H1 (cell line): ENCODE measurements around the gene ARHGAP25. TPM values are rescaled to one million over a fixed set of nuclear protein-coding genes. Genes with fewer than 3 reads are reported as not detected.

Source experiments
- CTCF ChIA-PET: fragments of 300-600 bp; sonication (Branson Sonifier 250); formaldehyde crosslinking; loops from one replicate; lab custom pipeline; 2021; ENCODE audit not compliant: partially characterized antibody; lab: Charles Lee
- POLR2A ChIA-PET: fragments of 300-600 bp; sonication (Branson Sonifier 250); formaldehyde crosslinking; loops from one replicate; lab custom pipeline; 2021; ENCODE audit warnings: inconsistent platforms; ENCODE audit not compliant: partially characterized antibody; lab: Charles Lee
- DNase-seq, 2 experiments: peaks; one replicate each; pipeline versions ENCODE4 v3.0.0 to v3.0.0-alpha.2; 2010 to 2022; ENCODE audit warnings: low spot score in 2 of 2, low read depth in 1 of 2, mixed read lengths in 1 of 2
- FAIRE-seq: peaks from 2 replicates; lab custom pipeline; 2011; peaks lifted over from hg19 to GRCh38; lab: Jason Lieb, UNC
- H2AFZ ChIP-seq: 2 replicates; pipeline ENCODE4 v1.8.1; 2012; ENCODE audit warnings: low read length, inconsistent platforms
- H2AK5ac ChIP-seq: 2 replicates; pipeline ENCODE4 v1.6.1; 2013; ENCODE audit warnings: low read depth, low read length
- H2BK120ac ChIP-seq: replicated peaks from 2 replicates; pipeline ENCODE3; 2013; ENCODE audit warnings: low read depth, low read length, inconsistent platforms
- H2BK12ac ChIP-seq: 2 replicates; pipeline ENCODE4 v1.6.1; 2013; ENCODE audit warnings: low read depth, low read length
- H2BK15ac ChIP-seq: 2 replicates; pipeline ENCODE4 v1.6.1; 2013; ENCODE audit warnings: low read length
- H2BK20ac ChIP-seq: 2 replicates; pipeline ENCODE4 v1.6.1; 2013; ENCODE audit warnings: low read length
- H2BK5ac ChIP-seq: 2 replicates; pipeline ENCODE4 v1.6.1; 2013; ENCODE audit warnings: low read depth, low read length
- H3K14ac ChIP-seq: 2 replicates; pipeline ENCODE4 v1.6.1; 2013; ENCODE audit warnings: inconsistent platforms; ENCODE audit not compliant: insufficient read length
- H3K18ac ChIP-seq: 2 replicates; pipeline ENCODE4 v1.6.1; 2013; ENCODE audit warnings: low read length; ENCODE audit errors: extremely low read depth
- H3K23ac ChIP-seq: 2 replicates; pipeline ENCODE4 v1.6.1; 2013; ENCODE audit warnings: inconsistent platforms; ENCODE audit not compliant: insufficient read length
- H3K23me2 ChIP-seq: 2 replicates; pipeline ENCODE4 v1.6.1; 2013; ENCODE audit warnings: low read depth, low read length
- H3K27ac ChIP-seq: 2 replicates; pipeline ENCODE4 v1.6.1; 2011; ENCODE audit warnings: low read depth, low read length, inconsistent platforms
- H3K27me3 ChIP-seq, 4 experiments: replicated peaks in 1 of 4; 1 replicate in 1 of 4; 2 replicates in 3 of 4; pipeline versions ENCODE4 v1.6.1 to v1.8.1; 2011 to 2013; ENCODE audit warnings: low read length in 3 of 4, mild to moderate bottlenecking in 3 of 4, inconsistent platforms in 2 of 4, mixed read lengths in 2 of 4, moderate library complexity in 1 of 4; ENCODE audit not compliant: control insufficient read depth in 3 of 4, insufficient read depth in 3 of 4; ENCODE audit errors: extremely low read depth in 1 of 4
- H3K36me3 ChIP-seq, 4 experiments: 2 replicates each; pipeline versions ENCODE4 v1.6.1 to v1.8.1; 2011 to 2013; ENCODE audit warnings: mild to moderate bottlenecking in 4 of 4, low read length in 3 of 4, moderate library complexity in 2 of 4, control low read depth in 1 of 4, inconsistent platforms in 1 of 4; ENCODE audit not compliant: insufficient read depth in 4 of 4, control insufficient read depth in 2 of 4
- H3K4ac ChIP-seq: replicated peaks from 2 replicates; pipeline ENCODE3; 2013; ENCODE audit warnings: low read length, low read depth, mixed read lengths, inconsistent platforms; ENCODE audit not compliant: insufficient read length
- H3K4me1 ChIP-seq, 4 experiments: replicated peaks in 1 of 4; 1 replicate in 1 of 4; 2 replicates in 3 of 4; pipeline versions ENCODE4 v1.6.1 to v1.8.1; 2011 to 2013; ENCODE audit warnings: low read length in 3 of 4, inconsistent platforms in 2 of 4, mixed read lengths in 1 of 4; ENCODE audit not compliant: insufficient read depth in 4 of 4, control insufficient read depth in 3 of 4
- H3K4me2 ChIP-seq, 2 experiments: 2 replicates each; pipeline versions ENCODE4 v1.6.1 to v1.8.1; 2011 to 2013; ENCODE audit warnings: low read depth in 2 of 2, low read length in 2 of 2, control low read depth in 1 of 2, inconsistent platforms in 1 of 2, mild to moderate bottlenecking in 1 of 2; ENCODE audit not compliant: insufficient read depth in 1 of 2
- H3K4me3 ChIP-seq, 4 experiments: fragments of 200-600, 300-600 bp in 1 of 4; sonication (generic), shearing (Covaris generic), sonication (Bioruptor Twin) in 1 of 4; 2 replicates each; pipeline versions ENCODE4 v1.5.1 to v1.8.1; 2011 to 2016; ENCODE audit warnings: low read length in 4 of 4, low read depth in 3 of 4, control low read depth in 2 of 4, inconsistent platforms in 2 of 4, mild to moderate bottlenecking in 2 of 4, mixed read lengths in 1 of 4, moderate library complexity in 1 of 4; ENCODE audit not compliant: insufficient read depth in 2 of 4; ENCODE audit errors: extremely low read depth in 1 of 4
- H3K56ac ChIP-seq: replicated peaks from 2 replicates; pipeline ENCODE3; 2013; ENCODE audit warnings: low read depth, mild to moderate bottlenecking, mixed read lengths, low read length, inconsistent platforms; ENCODE audit not compliant: insufficient read length
- H3K79me1 ChIP-seq: 2 replicates; pipeline ENCODE4 v1.6.1; 2013; ENCODE audit warnings: low read depth, low read length, control low read depth
- H3K79me2 ChIP-seq, 2 experiments: 2 replicates each; pipeline versions ENCODE4 v1.6.1 to v1.8.1; 2012 to 2013; ENCODE audit warnings: low read length in 2 of 2, mild to moderate bottlenecking in 2 of 2, inconsistent platforms in 1 of 2; ENCODE audit not compliant: insufficient read depth in 2 of 2, control insufficient read depth in 1 of 2
- H3K9ac ChIP-seq, 4 experiments: replicated peaks in 1 of 4; 1 replicate in 1 of 4; 2 replicates in 3 of 4; pipeline versions ENCODE4 v1.6.1 to v1.8.1; 2011 to 2013; ENCODE audit warnings: low read depth in 3 of 4, low read length in 3 of 4, control low read depth in 2 of 4, mild to moderate bottlenecking in 2 of 4, moderate library complexity in 2 of 4, inconsistent platforms in 1 of 4; ENCODE audit errors: extremely low read depth in 1 of 4
- H3K9me3 ChIP-seq, 2 experiments: 2 replicates each; pipeline versions ENCODE4 v1.6.1 to v1.8.1; 2012 to 2013; ENCODE audit warnings: mild to moderate bottlenecking in 2 of 2, moderate library complexity in 2 of 2, control low read depth in 1 of 2, inconsistent platforms in 1 of 2, low read depth in 1 of 2, low read length in 1 of 2, mixed read lengths in 1 of 2; ENCODE audit not compliant: insufficient read depth in 2 of 2
- H4K20me1 ChIP-seq, 2 experiments: replicated peaks in 1 of 2; 2 replicates each; pipeline versions ENCODE3 to v1.8.1; 2011 to 2013; ENCODE audit warnings: inconsistent platforms in 2 of 2, low read length in 2 of 2, mild to moderate bottlenecking in 1 of 2; ENCODE audit not compliant: insufficient read depth in 2 of 2, control insufficient read depth in 1 of 2
- H4K5ac ChIP-seq: 2 replicates; pipeline ENCODE4 v1.6.1; 2013; ENCODE audit warnings: low read length, low read depth, mixed read lengths, inconsistent platforms; ENCODE audit not compliant: insufficient read length
- H4K8ac ChIP-seq: 2 replicates; pipeline ENCODE4 v1.8.0; 2013; ENCODE audit warnings: mild to moderate bottlenecking, moderate library complexity, low read length, inconsistent platforms; ENCODE audit not compliant: insufficient read depth; ENCODE audit errors: extremely low read depth
- H4K91ac ChIP-seq: replicated peaks from 2 replicates; pipeline ENCODE3; 2013; ENCODE audit warnings: low read length, mixed read lengths, inconsistent platforms; ENCODE audit not compliant: insufficient read length
- ASH2L ChIP-seq: fragments of 200-600, 300-600 bp; sonication (generic); IDR thresholded peaks from one replicate; pipeline ENCODE4 v1.7.1; 2017; ENCODE audit warnings: low read length
- BACH1 ChIP-seq: IDR thresholded peaks from 2 replicates; pipeline ENCODE4 v1.6.1; 2012; ENCODE audit warnings: low read length, improper control_type of control experiment
- CEBPB ChIP-seq: IDR thresholded peaks from 2 replicates; pipeline ENCODE4 v1.6.1; 2012; ENCODE audit warnings: low read depth, low read length
- CHD2 ChIP-seq: IDR thresholded peaks from 2 replicates; pipeline ENCODE4 v1.6.1; 2012; ENCODE audit warnings: low read length, improper control_type of control experiment
- CREB1 ChIP-seq: IDR thresholded peaks from 2 replicates; pipeline ENCODE4 v1.6.1; 2012; ENCODE audit warnings: inconsistent platforms
- EP300 ChIP-seq, 2 experiments: IDR thresholded peaks; 1 replicate in 1 of 2; 2 replicates in 1 of 2; pipeline ENCODE4 v1.6.1; 2011 to 2012; ENCODE audit warnings: low read depth in 2 of 2, low read length in 2 of 2, mild to moderate bottlenecking in 2 of 2, borderline replicate concordance in 1 of 2, inconsistent platforms in 1 of 2, moderate library complexity in 1 of 2
- GTF2F1 ChIP-seq: IDR thresholded peaks from 2 replicates; pipeline ENCODE4 v1.6.1; 2012; ENCODE audit warnings: low read depth, low read length, improper control_type of control experiment, borderline replicate concordance
- HDAC2 ChIP-seq, 2 experiments: fragments of 300-600 bp in 1 of 2; sonication (generic) in 1 of 2; IDR thresholded peaks; 2 replicates each; pipeline ENCODE4 v1.6.1; 2011 to 2012; ENCODE audit warnings: low read depth in 2 of 2, low read length in 2 of 2, mild to moderate bottlenecking in 2 of 2, moderate library complexity in 2 of 2, borderline replicate concordance in 1 of 2, inconsistent platforms in 1 of 2
- POU5F1 ChIP-seq: IDR thresholded peaks from 2 replicates; pipeline ENCODE4 v1.6.1; 2011; ENCODE audit warnings: low read depth, mild to moderate bottlenecking, low read length, moderate library complexity
- SIN3A ChIP-seq, 2 experiments: IDR thresholded peaks in 1 of 2; conservative IDR thresholded peaks in 1 of 2; 2 replicates each; pipeline ENCODE4 v1.6.1; 2011 to 2012; ENCODE audit warnings: low read length in 2 of 2, improper control_type of control experiment in 1 of 2, low read depth in 1 of 2, mild to moderate bottlenecking in 1 of 2
- SIRT6 ChIP-seq: IDR thresholded peaks from one replicate; pipeline ENCODE4 v1.7.1; 2012; ENCODE audit warnings: low read length, inconsistent platforms
- SP1 ChIP-seq: IDR thresholded peaks from 2 replicates; pipeline ENCODE4 v1.6.1; 2011; ENCODE audit warnings: low read depth, low read length
- TAF7 ChIP-seq: optimal IDR thresholded peaks from 2 replicates; pipeline ENCODE3; 2011; ENCODE audit warnings: low read depth, mild to moderate bottlenecking, inconsistent platforms, low read length, moderate library complexity, borderline replicate concordance
- TCF12 ChIP-seq: IDR thresholded peaks from 2 replicates; pipeline ENCODE4 v1.6.1; 2011; ENCODE audit warnings: low read depth, mild to moderate bottlenecking, low read length
- WGBS, 2 experiments: shearing (Covaris generic) in 1 of 2; methylation state at CpG; one replicate each; pipeline versions ENCODE4 v1.1.6 to v1.1.7; 2013 to 2015; ENCODE audit warnings: low lambda C conversion rate in 2 of 2, mixed read lengths in 2 of 2, inconsistent platforms in 1 of 2, low coverage in 1 of 2, missing lambda C conversion rate in 1 of 2; ENCODE audit not compliant: insufficient replicate concordance in 2 of 2, insufficient coverage in 1 of 2, insufficient read length in 1 of 2; ENCODE audit errors: extremely low coverage in 1 of 2, missing lambda C conversion rate in 1 of 2; 5-methylcytosine and 5-hydroxymethylcytosine counted together
- polyA plus RNA-seq, 7 experiments: library from polyadenylated mRNA; depleted of rRNA in 3 of 7; stranded (reverse) in 5 of 7; unstranded in 2 of 7; fragments of >200 nt in 5 of 7; fragments of 200-250 nt in 2 of 7; gene quantifications; 1 replicate in 5 of 7; 2 replicates in 1 of 7; 4 replicates in 1 of 7; pipeline versions ENCODE4 v1.2.1 to v1.2.3, GENCODE V29; 2011 to 2013; ENCODE audit warnings: missing spikeins in 2 of 7, mixed read lengths in 2 of 7
- total RNA-seq: library from RNA; stranded (reverse); fragmentation: NEBNext Ultra II Directional; extraction: Animal tissue kit (Norgen Biotek cat#: 25700); gene quantifications from 2 replicates; pipeline ENCODE4 v1.2.1, GENCODE V29; 2021

ARHGAP25 gene
- total and polyA plus RNA-seq, 2 of the 8 experiments (the other 6 are each of a cell fraction or from before 2014, with no cell fraction given) = 1.00 to 1.2 TPM

DNA sequence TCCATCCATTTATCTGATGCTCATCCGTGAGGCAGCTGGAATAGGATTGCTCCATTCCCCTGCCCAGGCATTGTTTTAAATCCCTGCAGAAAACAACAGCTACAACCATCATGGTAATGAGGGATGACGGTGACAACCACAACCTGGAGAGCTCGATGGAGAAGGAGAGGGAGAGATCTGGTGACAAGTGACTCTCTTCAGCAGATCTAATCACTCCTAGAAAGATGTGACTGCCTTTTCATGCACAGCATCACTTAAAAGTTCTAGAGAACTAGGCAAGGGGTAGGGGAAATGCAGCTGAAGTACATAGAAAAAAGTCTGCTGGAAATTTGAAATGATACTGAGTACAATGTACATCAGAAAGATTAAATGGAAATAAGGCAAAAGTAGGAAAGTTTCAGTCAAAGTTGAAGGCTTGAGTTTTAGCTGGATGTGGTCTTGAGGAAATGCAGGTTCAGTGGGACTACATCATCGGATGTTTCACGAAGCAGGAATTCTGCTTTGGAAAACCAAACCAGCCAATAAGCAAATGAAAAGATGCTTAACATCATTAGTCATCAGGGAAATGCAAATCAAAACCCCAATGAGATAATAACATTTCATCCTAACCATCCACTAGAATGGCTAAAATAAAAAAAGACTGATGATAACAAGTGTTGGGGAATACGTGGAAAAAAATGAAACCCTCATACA lies 6.8 kb upstream of the ARHGAP25 start:
- CTCF ChIA-PET = interaction anchor here (0.5 to 2.0 kb wide), 3 partner anchors 10 to 428 kb away, joined by 3 to 6 read pairs (median 3); no protein-coding TSS in a partner anchor
- Histone ChIP-seq H2AK5ac (no peak overlapping the region), H3K9ac (no peak overlapping the region), H4K5ac (no peak overlapping the region), H3K18ac (no peak overlapping the region), H3K79me2 (no peaks in the 10 kb centered on the region), H4K20me1 (no peaks in the 10 kb centered on the region), H3K4me3 (no peak overlapping the region), H3K36me3 (no peaks in the 10 kb centered on the region; a peak in 1 of 8 replicates), H3K27me3 (no peaks in the 10 kb centered on the region), H3K23me2 (no peaks in the 10 kb centered on the region), H3K4ac (no peak overlapping the region), H3K56ac (no peak overlapping the region), H3K4me2 (no peak overlapping the region), H4K8ac (no peak overlapping the region), H3K27ac (no peak overlapping the region), H2AFZ (no peak overlapping the region), H2BK12ac (no peak overlapping the region), H3K9me3 (no peaks in the 10 kb centered on the region), H2BK15ac (no peak overlapping the region), H2BK120ac (no peak overlapping the region), H3K4me1 (no peaks in the 10 kb centered on the region), H4K91ac (no peak overlapping the region), H3K79me1 (no peaks in the 10 kb centered on the region), H3K23ac (no peak overlapping the region), H3K14ac (no peak overlapping the region), H2BK20ac (no peak overlapping the region), H2BK5ac (no peak overlapping the region)
- FAIRE-seq = no peak
- POLR2A ChIA-PET = no interaction called here
- no peak for DNase-seq
- 88% methylated on average over 6 of the region's 6 CpGs; no CpG with 5 or more reads in 1 of the 2 experiments for WGBS, 2 experiments
- TF ChIP-seq HDAC2 (IDR thresholded peaks at IDR 0.05; ENCODE audit: borderline replicate concordance in 1 of 2, low read depth in 2 of 2, low read length in 2 of 2) (no peak), EP300 (IDR thresholded peaks at IDR 0.05; ENCODE audit: borderline replicate concordance in 1 of 2, low read depth in 2 of 2, low read length in 2 of 2) (no peak), GTF2F1 (no peak), CREB1 (no peak), TCF12 (no peak), CEBPB (no peak), TAF7 (no peak), BACH1 (no peak), SIRT6 (no peak), CHD2 (no peak), ASH2L (no peak), POU5F1 (no peak), SIN3A (conservative IDR thresholded peaks at IDR 0.05 in 1 of 2, IDR thresholded peaks at IDR 0.05 in 1 of 2; ENCODE audit: low read depth in 1 of 2, low read length in 2 of 2) (no peak), SP1 (no peak)
